NCI-H748 treated with DMSO at 0.1 percent for 48 hours (cell line): ENCODE results near the gene FMNL2.

ENCODE experiments used
- DNase-seq: peaks from one replicate; lab custom pipeline; 2025; lab: John Stamatoyannopoulos, UW

The FMNL2 gene

GRCh38 chr2:152339556-152340286, 4.7 kb downstream of the FMNL2 start:
- DNase-seq, result no peak

GRCh38 chr2:152342259-152343046, 7.5 kb downstream of the FMNL2 start:
- no peak for DNase-seq

DNA sequence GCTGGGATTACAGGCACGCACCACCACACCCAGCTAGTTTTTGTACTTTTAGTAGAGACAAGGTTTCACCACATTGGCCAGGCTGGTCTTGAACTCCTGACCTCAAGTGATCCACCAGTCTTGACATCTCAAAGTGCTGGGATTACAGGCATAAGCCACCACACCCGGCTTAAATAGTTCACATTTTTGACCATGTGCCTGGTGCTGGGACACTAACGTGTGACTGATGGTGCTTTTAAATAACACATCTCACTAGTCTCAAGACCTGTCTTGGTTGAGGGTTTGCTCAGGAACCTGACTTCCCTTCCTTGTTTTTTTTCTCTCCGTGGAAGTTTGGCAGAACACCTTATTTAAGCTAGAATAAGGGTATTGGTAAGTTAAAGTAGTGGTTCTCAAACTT, 8.5 kb downstream of the FMNL2 start:
- DNase-seq, result no peak

DNA sequence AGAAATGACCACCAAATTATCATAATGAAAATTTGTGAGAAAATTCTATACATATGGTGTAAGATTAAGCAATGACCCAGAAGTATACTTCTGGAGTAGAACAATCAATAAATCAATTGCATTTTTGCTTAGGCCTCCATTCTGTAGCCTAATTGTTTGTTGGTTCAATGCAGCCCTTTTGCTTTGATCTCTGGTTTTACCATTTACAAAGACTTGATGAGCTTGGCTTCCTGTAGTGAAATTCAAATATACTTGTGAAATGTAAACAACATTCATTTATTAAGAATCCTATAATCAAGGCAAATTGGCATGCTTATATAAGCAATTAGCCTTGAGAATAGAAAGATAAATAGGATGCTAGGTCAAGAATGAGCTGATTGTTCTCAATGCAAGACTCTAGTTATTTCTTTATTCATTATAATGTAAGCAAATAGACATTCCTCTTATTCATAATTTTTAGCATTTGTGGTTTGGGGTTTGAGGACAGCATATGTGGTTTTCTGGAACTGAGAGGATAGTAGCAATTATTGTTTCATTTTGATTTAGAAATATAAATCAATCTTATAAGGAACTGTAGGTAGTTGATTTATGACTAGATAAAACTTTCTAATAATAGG, 9.7 kb downstream of the FMNL2 start:
- peak; percentile 79 for DNase-seq

GRCh38 chr2:152347076-152347475, 12.1 kb downstream of the FMNL2 start:
- no peak for DNase-seq

DNA sequence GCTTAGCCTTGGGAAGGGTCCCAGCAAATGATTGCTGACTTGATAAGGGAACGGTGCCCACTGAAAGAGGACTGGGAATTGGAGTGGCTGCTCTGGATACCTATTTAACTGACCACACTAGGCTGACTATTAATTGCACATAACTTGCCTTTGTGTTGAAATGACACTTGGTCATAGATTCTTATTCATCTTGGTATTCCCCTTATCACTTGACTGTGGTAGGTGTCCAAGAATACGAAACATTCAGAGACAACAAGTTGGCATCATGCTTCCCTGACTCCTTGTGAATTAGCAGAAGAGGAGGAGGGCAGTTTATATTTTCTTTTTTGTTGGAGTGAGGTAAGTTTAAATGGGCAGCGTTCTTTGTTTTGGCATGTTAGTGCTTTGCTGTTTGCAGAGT, 13.4 kb downstream of the FMNL2 start:
- no peak for DNase-seq

- DNase-seq, result no peak
Observed at GRCh38 chr2:152349416-152349815, 14.4 kb downstream of the FMNL2 start.

DNA sequence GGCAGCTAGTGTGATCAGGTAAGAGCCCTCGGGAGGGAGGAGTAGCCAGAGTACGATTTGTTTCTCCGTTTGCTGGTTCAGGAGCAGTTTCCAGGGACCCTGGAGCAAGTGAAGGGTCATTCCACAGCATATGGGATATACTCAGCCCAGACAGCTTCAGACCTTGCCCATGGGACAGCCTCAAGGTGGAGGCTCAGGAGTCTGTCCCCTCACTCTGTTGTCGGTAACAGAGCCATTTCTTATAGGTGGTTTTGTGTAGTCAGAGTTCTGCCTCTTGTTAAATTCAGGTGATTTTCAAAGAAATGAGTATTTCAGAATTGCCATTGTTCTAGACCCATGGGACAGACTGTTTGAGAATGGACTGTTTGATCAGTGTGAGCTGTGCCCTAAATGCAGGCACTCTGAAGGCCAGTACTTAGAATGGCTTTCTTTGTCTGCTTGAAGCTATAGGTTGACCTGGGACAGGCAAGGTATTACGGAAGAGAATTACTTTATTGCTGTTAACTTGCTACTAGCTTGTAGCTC, 15.2 kb downstream of the FMNL2 start:
- no peak for DNase-seq

DNA sequence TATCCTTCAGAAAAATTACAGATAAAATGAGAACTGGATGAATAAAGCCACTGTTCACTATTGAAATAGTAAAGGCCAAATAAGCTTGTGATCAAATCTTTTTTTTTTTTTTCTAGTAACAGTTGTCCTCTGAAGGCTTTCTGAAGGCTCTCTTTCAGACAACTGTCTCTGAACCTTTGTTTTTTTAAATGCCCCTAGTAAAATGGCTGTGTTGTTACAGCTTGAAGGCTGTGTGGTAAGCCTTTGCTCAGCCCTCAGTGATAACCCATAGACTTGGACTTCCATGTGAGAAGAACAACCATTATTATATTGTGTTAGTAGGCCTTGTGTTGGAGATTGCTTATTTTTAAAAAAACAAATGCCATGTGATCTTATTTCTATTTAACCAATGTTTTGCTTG, 17.6 kb downstream of the FMNL2 start:
- no peak for DNase-seq

- DNase-seq, result no peak
Observed at GRCh38 chr2:152353364-152353763, 18.4 kb downstream of the FMNL2 start.

- no peak for DNase-seq
Observed at GRCh38 chr2:152354069-152354755, 19.2 kb downstream of the FMNL2 start.

DNA sequence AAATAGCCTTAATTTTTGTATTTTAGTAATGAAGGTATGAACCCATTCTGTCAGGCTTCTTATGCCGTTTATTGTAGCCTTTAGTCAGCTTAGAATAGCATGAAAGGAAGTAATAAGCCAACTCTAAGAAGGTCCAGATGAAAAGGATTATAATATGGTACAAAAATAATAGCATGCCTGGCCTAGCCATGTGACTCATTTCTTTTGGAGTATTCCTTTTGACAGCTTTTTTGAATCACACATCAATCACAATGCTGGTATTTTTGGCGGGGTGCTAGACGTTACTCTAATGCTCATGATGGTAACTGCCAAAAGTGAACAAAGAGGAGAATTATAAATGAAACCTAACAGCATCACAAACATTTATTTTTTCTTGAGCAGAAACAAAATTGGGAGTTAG, 19.9 kb downstream of the FMNL2 start:
- no peak for DNase-seq

- no peak for DNase-seq
Observed at GRCh38 chr2:152355409-152355831, 20.4 kb downstream of the FMNL2 start.

- DNase-seq, result no peak
Observed at GRCh38 chr2:152359573-152360363, 24.8 kb downstream of the FMNL2 start.

GRCh38 chr2:152363936-152364335, 29.0 kb downstream of the FMNL2 start:
- no peak for DNase-seq

DNA sequence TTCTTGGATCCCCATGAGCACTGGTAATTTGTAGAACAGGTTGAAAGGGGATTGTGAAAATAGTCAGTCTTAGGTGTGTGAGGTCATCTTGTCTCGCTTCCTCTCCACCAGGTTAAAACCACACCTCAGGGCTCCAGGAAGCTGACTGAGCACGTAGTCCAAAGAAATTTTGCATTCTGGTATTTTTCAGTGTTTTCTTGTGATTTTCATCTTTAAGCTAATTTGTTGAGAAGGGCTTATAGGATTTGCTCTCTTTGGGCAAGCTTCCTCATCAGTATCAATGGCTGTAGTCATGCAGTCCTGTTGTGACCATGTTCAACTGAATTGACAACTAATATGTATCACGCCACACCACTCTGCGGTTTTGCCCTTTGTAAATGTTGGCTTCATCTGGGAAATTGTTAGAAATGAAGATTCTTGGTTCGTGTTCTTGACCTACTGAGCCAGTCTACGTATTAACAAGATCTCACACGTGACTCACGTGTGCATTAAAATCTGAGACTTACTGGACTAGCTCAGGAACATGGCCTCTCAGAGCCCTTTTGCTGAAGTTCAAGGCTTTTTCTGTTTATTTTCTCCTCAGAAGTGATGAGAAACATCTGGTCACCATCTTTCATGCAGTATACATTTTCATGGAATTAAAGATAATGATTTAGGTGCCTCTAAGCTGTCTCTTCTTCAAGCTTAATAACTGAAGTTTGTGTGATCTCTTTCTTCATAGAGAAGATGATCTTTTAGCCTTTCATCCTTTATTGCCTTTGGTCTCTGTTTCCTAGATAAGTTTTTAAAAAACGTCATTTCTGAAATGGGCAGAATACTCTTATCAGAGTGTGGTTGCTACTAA, 32.8 kb downstream of the FMNL2 start:
- no peak for DNase-seq

GRCh38 chr2:152369176-152369860, 34.3 kb downstream of the FMNL2 start:
- no peak for DNase-seq

GRCh38 chr2:152370783-152371182, 35.8 kb downstream of the FMNL2 start:
- no peak for DNase-seq

DNA sequence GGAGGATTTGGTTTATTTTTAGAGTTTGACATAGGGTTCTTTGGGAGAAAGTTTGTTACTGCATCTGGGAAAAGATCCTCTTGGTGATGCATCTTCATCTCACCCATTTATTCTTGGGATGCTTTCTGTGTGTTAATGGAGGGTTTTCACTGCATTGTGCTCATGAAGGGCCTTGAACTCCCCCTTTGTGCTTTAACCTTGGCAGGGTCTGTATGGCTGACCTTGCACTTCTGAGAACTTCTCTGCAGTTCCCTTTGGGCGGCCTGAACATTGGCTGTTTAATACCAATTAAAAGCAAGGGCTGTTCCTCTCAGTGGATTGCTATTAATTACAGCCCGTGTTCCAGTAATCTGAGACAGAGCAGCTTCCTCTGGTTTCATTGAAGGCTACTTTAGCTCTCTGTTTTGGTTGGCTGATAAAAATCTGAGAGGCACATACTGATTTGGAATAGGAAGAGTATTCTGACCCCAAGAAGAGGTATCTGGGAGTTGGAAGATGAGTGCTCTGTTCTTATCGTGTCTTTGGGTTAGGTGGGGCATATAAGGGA, 37.5 kb downstream of the FMNL2 start:
- no peak for DNase-seq

DNA sequence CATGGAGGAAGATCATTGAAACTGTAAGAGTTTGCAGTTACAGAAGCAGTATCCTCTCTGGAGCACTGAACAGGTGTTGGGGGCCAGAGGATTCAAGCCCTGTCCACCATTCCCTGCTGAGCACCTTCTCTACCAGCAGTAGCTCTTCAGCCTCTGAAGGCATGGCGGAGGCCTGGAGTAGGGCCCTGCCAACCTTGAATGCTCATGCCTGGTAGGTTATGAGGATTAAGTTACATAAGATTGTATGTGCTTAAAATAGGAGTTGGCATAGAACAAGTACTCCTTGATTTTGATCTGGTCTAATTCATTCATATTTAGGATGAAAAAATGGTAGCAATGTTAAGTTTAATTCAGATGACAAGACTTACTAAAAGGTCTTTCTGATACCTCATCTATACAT, 40.2 kb downstream of the FMNL2 start:
- no peak for DNase-seq
